ENCODE results near the gene CCDC183.

GRCh38 chr9:136750526-136750925 is 45.6 kb upstream of the CCDC183 start:
- TF ChIP-seq, protein P1, sequence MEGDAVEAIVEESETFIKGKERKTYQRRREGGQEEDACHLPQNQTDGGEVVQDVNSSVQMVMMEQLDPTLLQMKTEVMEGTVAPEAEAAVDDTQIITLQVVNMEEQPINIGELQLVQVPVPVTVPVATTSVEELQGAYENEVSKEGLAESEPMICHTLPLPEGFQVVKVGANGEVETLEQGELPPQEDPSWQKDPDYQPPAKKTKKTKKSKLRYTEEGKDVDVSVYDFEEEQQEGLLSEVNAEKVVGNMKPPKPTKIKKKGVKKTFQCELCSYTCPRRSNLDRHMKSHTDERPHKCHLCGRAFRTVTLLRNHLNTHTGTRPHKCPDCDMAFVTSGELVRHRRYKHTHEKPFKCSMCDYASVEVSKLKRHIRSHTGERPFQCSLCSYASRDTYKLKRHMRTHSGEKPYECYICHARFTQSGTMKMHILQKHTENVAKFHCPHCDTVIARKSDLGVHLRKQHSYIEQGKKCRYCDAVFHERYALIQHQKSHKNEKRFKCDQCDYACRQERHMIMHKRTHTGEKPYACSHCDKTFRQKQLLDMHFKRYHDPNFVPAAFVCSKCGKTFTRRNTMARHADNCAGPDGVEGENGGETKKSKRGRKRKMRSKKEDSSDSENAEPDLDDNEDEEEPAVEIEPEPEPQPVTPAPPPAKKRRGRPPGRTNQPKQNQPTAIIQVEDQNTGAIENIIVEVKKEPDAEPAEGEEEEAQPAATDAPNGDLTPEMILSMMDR (IDR thresholded peaks at IDR 0.05; ENCODE audit: low read length) = no peak
- TF ChIP-seq EZH2 (optimal IDR thresholded peaks at IDR 0.05; ENCODE audit: low read depth, low read length) (no peak), EZH2phosphoT487 (IDR thresholded peaks at IDR 0.05; ENCODE audit: low read length) (no peak)
